GM12878 (cell line): Measurements from ENCODE around the gene GATA2. TPM values are rescaled to one million over a fixed set of nuclear protein-coding genes. Genes with fewer than 3 reads are reported as not detected.

Experiments used
- ATAC-seq: fragments of 200-7000 bp; cut with Tn5 transposase; 3 replicates; pipeline ENCODE4 v1.9.1; 2020; ENCODE audit warnings: mild to moderate bottlenecking, moderate library complexity
- BruUV-seq: library from RNA; stranded (reverse); fragments of 400-500 nt; replicated peaks from 2 replicates; lab custom pipeline; 2021; lab: Mats Ljungman, UMichigan
- CTCF ChIA-PET: fragments of 300-600 bp; sonication (Branson Sonifier 250); formaldehyde crosslinking; extraction: SDS; loops from one replicate; lab custom pipeline; 2021; ENCODE audit warnings: inconsistent platforms; lab: Yijun Ruan, JAX
- POLR2A ChIA-PET: fragments of 350-600 bp; formaldehyde crosslinking; extraction: SDS; loops from one replicate; lab custom pipeline; 2021; ENCODE audit warnings: inconsistent platforms; lab: Charles Lee
- RAD21 ChIA-PET: fragments of 300-600 bp; sonication (Branson Sonifier 250); formaldehyde crosslinking; loops from one replicate; lab custom pipeline; 2023; ENCODE audit warnings: antibody characterized with exemption; ENCODE audit not compliant: unreplicated experiment; lab: Charles Lee
- SMC1A ChIA-PET: fragments of 300-600 bp; sonication (Branson Sonifier 250); formaldehyde crosslinking; loops from one replicate; lab custom pipeline; 2023; ENCODE audit not compliant: unreplicated experiment, uncharacterized antibody; lab: Charles Lee
- DNase-seq: peaks from one replicate; pipeline ENCODE4 v3.0.0-alpha.2; 2011; ENCODE audit warnings: low read depth, low spot score
- FAIRE-seq: peaks from 3 replicates; lab custom pipeline; 2011; peaks lifted over from hg19 to GRCh38; lab: Jason Lieb, UNC
- H2AFZ ChIP-seq: 2 replicates; pipeline ENCODE4 v1.6.0; 2011; ENCODE audit warnings: low read depth, low read length, control low read depth; ENCODE audit not compliant: control insufficient read depth
- H3K27ac ChIP-seq: 2 replicates; pipeline ENCODE4 v1.5.1; 2011; ENCODE audit warnings: control low read depth; ENCODE audit not compliant: control insufficient read depth, insufficient read depth
- H3K27me3 ChIP-seq, 2 experiments: replicated peaks in 1 of 2; 2 replicates each; pipeline versions ENCODE4 v1.6.0 to v1.6.1; 2011; ENCODE audit warnings: low read length in 1 of 2; ENCODE audit not compliant: control insufficient read depth in 2 of 2, insufficient read depth in 2 of 2
- H3K36me3 ChIP-seq, 2 experiments: 2 replicates each; pipeline ENCODE4 v1.5.1; 2011; ENCODE audit warnings: low read length in 1 of 2; ENCODE audit not compliant: control insufficient read depth in 2 of 2, insufficient read depth in 2 of 2
- H3K4me1 ChIP-seq: 2 replicates; pipeline ENCODE4 v1.6.1; 2011; ENCODE audit warnings: mild to moderate bottlenecking, low read length, moderate library complexity, mixed read lengths; ENCODE audit not compliant: control insufficient read depth, insufficient read depth
- H3K4me2 ChIP-seq: 2 replicates; pipeline ENCODE4 v1.6.0; 2011; ENCODE audit warnings: control low read depth; ENCODE audit not compliant: control insufficient read depth, insufficient read depth
- H3K4me3 ChIP-seq: fragments of 200-600 bp; sonication (generic); 2 replicates; pipeline ENCODE4 v1.5.1; 2016
- H3K79me2 ChIP-seq: 2 replicates; pipeline ENCODE4 v1.6.0; 2011; ENCODE audit warnings: low read length; ENCODE audit not compliant: control insufficient read depth, insufficient read depth
- H3K9ac ChIP-seq: 2 replicates; pipeline ENCODE4 v1.8.0; 2011; ENCODE audit warnings: low read length, control low read depth, mixed read lengths; ENCODE audit not compliant: control insufficient read depth, insufficient read depth
- H3K9me3 ChIP-seq: replicated peaks from 3 replicates; pipeline ENCODE4 v1.5.1; 2011; ENCODE audit warnings: mild to moderate bottlenecking, low read length; ENCODE audit not compliant: control insufficient read depth, insufficient read depth
- H4K20me1 ChIP-seq: 2 replicates; pipeline ENCODE4 v1.6.0; 2011; ENCODE audit not compliant: control insufficient read depth, insufficient read depth
- CHD2 ChIP-seq: IDR thresholded peaks from 2 replicates; pipeline ENCODE4 v1.6.1; 2011; ENCODE audit warnings: low read depth, low read length, improper control_type of control experiment, borderline replicate concordance
- JUND ChIP-seq: IDR thresholded peaks from 2 replicates; pipeline ENCODE4 v1.6.1; 2012; ENCODE audit warnings: low read depth, mild to moderate bottlenecking, low read length, improper control_type of control experiment, moderate library complexity
- RUNX3 ChIP-seq: IDR thresholded peaks from 2 replicates; pipeline ENCODE4 v1.6.1; 2012; ENCODE audit warnings: low read length, inconsistent platforms
- STAT3 ChIP-seq: IDR thresholded peaks from 2 replicates; pipeline ENCODE4 v1.6.1; 2011; ENCODE audit warnings: low read depth, low read length, improper control_type of control experiment
- TAF1 ChIP-seq: IDR thresholded peaks from 2 replicates; pipeline ENCODE4 v1.6.1; 2011; ENCODE audit warnings: mild to moderate bottlenecking, low read depth, low read length, borderline replicate concordance
- WGBS: methylation state at CpG from one replicate; pipeline ENCODE4 v1.1.6; 2016; ENCODE audit warnings: low lambda C conversion rate; ENCODE audit not compliant: insufficient replicate concordance, insufficient coverage; ENCODE audit errors: missing lambda C conversion rate; 5-methylcytosine and 5-hydroxymethylcytosine counted together
- in situ Hi-C: fragments of 300-500 bp; cut with MboI; formaldehyde crosslinking; loops from 9 replicates; pipeline ENCODE4 v1.14.3; 2018; ENCODE audit warnings: mixed read lengths
- intact Hi-C: fragments of 100-400 bp; cut with micrococcal nuclease; formaldehyde crosslinking; loops from one replicate; pipeline ENCODE4 v1.14.2; 2022; ENCODE audit not compliant: unreplicated experiment
- polyA plus RNA-seq, 11 experiments: library from polyadenylated mRNA; depleted of rRNA in 4 of 11; unstranded in 6 of 11; stranded (reverse) in 5 of 11; fragments of >200 nt; fragmentation: Nextera tagmentation in 4 of 11; fragmentation: Illumina TruSeq in 1 of 11; extraction: Ambion mirVana in 4 of 11; extraction: Trizol in 1 of 11; gene quantifications; 1 replicate in 1 of 11; 2 replicates in 10 of 11; pipeline versions ENCODE4 v1.2.1 to v1.2.3, GENCODE V29; 2011 to 2016; ENCODE audit warnings: inconsistent platforms in 2 of 11, missing spikeins in 2 of 11, low read depth in 1 of 11
- total RNA-seq, 4 experiments: library from RNA; depleted of rRNA in 3 of 4; stranded (reverse); fragments of >200 nt in 3 of 4; fragmentation: Illumina TruSeq in 1 of 4; extraction: Trizol in 1 of 4; gene quantifications; 2 replicates each; pipeline versions ENCODE4 v1.2.1 to v1.2.3, GENCODE V29; 2013 to 2021
- TF ChIP-seq, protein P1 (sequence below): fragments of 450-650 bp; IDR thresholded peaks from 2 replicates; pipeline ENCODE4 v1.6.1; 2017; ENCODE audit warnings: mild to moderate bottlenecking, low read depth, inconsistent platforms; ENCODE audit not compliant: poor library complexity, severe bottlenecking

Gene GATA2
- total and polyA plus RNA-seq, 10 of the 15 experiments (the other 5 are each of a cell fraction or from before 2014, with no cell fraction given), result 0.56 TPM; not detected in 9

DNA sequence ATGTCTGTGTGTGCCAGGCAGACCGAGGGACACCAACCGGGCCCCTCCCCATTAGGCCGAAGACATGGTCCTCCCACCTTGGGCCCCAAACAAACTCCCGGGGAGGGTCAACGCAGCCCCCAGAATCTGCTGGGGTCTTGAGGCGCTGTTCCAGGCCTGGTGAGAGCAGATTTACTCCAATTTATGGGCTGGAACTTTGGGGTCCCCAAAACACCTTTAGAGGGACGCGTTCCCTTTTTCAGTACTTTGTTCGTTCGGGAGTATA, 2.4 kb downstream of the GATA2 start:
- intact Hi-C loops, result loop anchor here (10.0 kb wide), 1 partner anchor 266 kb away; no protein-coding TSS in a partner anchor
- ATAC-seq (no peak), FAIRE-seq (no peak), DNase-seq (no peak)
- H3K9me3 ChIP-seq, result no peaks in the 10 kb centered on the region
- ChIA-PET POLR2A (no interaction called here), CTCF (interaction anchor here (1.0 kb wide), 1 partner anchor 14 kb away, joined by 3 read pairs; no protein-coding TSS in a partner anchor), SMC1A (no interaction called here), RAD21 (no interaction called here)
- H3K36me3 ChIP-seq, result no peaks in the 10 kb centered on the region
- 53% methylated on average over 10 of the region's 10 CpGs for WGBS
- BruUV-seq, result no TSS peak
- peaks cover 27 to 42% of the 10 kb centered on the region in 2 experiments for H3K27me3 ChIP-seq
- no peaks in the 10 kb centered on the region for H3K4me1 ChIP-seq
- no peak overlapping the region for H2AFZ ChIP-seq
- no peak overlapping the region for H3K4me3 ChIP-seq
- H4K20me1 ChIP-seq, result no peaks in the 10 kb centered on the region; the same call in none of the 2 replicates
- no peaks in the 10 kb centered on the region for H3K79me2 ChIP-seq
- in situ Hi-C loops, result loop anchor here (10.0 kb wide), 1 partner anchor 396 kb away; no protein-coding TSS in a partner anchor
- TF ChIP-seq STAT3 (no peak), JUND (no peak), CHD2 (no peak), TAF1 (no peak), RUNX3 (no peak)
- TF ChIP-seq, protein P1, sequence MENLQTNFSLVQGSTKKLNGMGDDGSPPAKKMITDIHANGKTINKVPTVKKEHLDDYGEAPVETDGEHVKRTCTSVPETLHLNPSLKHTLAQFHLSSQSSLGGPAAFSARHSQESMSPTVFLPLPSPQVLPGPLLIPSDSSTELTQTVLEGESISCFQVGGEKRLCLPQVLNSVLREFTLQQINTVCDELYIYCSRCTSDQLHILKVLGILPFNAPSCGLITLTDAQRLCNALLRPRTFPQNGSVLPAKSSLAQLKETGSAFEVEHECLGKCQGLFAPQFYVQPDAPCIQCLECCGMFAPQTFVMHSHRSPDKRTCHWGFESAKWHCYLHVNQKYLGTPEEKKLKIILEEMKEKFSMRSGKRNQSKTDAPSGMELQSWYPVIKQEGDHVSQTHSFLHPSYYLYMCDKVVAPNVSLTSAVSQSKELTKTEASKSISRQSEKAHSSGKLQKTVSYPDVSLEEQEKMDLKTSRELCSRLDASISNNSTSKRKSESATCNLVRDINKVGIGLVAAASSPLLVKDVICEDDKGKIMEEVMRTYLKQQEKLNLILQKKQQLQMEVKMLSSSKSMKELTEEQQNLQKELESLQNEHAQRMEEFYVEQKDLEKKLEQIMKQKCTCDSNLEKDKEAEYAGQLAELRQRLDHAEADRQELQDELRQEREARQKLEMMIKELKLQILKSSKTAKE, result no peak
- H3K27ac ChIP-seq, result no peak overlapping the region
- H3K9ac ChIP-seq, result no peak overlapping the region
- H3K4me2 ChIP-seq, result no peak overlapping the region
